ENCODE data around the gene C19orf33. TPM values are rescaled to one million over a fixed set of nuclear protein-coding genes. Genes with fewer than 3 reads are reported as not detected.

The C19orf33 gene
- total and polyA plus RNA-seq, 9 of the 15 experiments (the other 6 are each of a cell fraction or from before 2014, with no cell fraction given), result 3.2 TPM; not detected in 8

DNA sequence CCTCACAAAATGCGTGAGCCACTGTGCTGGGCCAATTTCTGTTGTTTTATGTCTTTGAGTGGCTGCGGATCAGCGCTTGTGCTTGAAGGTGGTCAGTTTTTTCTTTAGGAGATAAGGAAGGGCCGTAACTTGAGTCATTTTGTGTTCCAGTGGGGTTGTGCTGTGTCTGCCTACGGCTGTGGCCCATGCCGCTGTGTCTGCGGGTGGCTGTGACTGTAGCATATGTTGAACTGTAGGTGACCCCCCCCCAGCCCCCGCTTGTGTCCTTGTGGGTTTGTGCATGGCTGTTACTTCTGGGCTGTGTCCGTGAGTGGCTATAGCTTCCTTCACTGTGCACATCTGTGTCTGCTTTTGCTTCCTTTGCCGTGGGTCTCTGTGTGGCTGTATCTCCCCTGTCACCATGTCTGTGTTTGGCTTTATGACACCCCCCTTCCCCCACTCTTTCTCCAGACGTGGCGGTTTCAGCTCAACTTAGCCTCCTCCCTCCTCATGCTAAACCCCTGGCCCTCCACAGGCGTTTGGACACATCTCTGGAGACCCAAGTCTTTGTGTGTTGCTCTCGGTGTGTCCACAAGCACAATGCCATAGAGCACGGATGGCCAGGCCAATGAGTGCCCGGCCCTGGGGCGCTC, 48.6 kb upstream of the C19orf33 start (continued):
- TF ChIP-seq, protein P1, sequence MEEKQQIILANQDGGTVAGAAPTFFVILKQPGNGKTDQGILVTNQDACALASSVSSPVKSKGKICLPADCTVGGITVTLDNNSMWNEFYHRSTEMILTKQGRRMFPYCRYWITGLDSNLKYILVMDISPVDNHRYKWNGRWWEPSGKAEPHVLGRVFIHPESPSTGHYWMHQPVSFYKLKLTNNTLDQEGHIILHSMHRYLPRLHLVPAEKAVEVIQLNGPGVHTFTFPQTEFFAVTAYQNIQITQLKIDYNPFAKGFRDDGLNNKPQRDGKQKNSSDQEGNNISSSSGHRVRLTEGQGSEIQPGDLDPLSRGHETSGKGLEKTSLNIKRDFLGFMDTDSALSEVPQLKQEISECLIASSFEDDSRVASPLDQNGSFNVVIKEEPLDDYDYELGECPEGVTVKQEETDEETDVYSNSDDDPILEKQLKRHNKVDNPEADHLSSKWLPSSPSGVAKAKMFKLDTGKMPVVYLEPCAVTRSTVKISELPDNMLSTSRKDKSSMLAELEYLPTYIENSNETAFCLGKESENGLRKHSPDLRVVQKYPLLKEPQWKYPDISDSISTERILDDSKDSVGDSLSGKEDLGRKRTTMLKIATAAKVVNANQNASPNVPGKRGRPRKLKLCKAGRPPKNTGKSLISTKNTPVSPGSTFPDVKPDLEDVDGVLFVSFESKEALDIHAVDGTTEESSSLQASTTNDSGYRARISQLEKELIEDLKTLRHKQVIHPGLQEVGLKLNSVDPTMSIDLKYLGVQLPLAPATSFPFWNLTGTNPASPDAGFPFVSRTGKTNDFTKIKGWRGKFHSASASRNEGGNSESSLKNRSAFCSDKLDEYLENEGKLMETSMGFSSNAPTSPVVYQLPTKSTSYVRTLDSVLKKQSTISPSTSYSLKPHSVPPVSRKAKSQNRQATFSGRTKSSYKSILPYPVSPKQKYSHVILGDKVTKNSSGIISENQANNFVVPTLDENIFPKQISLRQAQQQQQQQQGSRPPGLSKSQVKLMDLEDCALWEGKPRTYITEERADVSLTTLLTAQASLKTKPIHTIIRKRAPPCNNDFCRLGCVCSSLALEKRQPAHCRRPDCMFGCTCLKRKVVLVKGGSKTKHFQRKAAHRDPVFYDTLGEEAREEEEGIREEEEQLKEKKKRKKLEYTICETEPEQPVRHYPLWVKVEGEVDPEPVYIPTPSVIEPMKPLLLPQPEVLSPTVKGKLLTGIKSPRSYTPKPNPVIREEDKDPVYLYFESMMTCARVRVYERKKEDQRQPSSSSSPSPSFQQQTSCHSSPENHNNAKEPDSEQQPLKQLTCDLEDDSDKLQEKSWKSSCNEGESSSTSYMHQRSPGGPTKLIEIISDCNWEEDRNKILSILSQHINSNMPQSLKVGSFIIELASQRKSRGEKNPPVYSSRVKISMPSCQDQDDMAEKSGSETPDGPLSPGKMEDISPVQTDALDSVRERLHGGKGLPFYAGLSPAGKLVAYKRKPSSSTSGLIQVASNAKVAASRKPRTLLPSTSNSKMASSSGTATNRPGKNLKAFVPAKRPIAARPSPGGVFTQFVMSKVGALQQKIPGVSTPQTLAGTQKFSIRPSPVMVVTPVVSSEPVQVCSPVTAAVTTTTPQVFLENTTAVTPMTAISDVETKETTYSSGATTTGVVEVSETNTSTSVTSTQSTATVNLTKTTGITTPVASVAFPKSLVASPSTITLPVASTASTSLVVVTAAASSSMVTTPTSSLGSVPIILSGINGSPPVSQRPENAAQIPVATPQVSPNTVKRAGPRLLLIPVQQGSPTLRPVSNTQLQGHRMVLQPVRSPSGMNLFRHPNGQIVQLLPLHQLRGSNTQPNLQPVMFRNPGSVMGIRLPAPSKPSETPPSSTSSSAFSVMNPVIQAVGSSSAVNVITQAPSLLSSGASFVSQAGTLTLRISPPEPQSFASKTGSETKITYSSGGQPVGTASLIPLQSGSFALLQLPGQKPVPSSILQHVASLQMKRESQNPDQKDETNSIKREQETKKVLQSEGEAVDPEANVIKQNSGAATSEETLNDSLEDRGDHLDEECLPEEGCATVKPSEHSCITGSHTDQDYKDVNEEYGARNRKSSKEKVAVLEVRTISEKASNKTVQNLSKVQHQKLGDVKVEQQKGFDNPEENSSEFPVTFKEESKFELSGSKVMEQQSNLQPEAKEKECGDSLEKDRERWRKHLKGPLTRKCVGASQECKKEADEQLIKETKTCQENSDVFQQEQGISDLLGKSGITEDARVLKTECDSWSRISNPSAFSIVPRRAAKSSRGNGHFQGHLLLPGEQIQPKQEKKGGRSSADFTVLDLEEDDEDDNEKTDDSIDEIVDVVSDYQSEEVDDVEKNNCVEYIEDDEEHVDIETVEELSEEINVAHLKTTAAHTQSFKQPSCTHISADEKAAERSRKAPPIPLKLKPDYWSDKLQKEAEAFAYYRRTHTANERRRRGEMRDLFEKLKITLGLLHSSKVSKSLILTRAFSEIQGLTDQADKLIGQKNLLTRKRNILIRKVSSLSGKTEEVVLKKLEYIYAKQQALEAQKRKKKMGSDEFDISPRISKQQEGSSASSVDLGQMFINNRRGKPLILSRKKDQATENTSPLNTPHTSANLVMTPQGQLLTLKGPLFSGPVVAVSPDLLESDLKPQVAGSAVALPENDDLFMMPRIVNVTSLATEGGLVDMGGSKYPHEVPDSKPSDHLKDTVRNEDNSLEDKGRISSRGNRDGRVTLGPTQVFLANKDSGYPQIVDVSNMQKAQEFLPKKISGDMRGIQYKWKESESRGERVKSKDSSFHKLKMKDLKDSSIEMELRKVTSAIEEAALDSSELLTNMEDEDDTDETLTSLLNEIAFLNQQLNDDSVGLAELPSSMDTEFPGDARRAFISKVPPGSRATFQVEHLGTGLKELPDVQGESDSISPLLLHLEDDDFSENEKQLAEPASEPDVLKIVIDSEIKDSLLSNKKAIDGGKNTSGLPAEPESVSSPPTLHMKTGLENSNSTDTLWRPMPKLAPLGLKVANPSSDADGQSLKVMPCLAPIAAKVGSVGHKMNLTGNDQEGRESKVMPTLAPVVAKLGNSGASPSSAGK (IDR thresholded peaks at IDR 0.05), result peak; percentile 59
- TF ChIP-seq CREB1 (IDR thresholded peaks at IDR 0.05) (0 out of 2 replicates have a peak, but pooled peaks have one; percentile 14), CREB1 (CRISPR knock-in tag; IDR thresholded peaks at IDR 0.05) (no peak), SLC30A9 (CRISPR knock-in tag; IDR thresholded peaks at IDR 0.05) (no peak), NR4A1 (CRISPR knock-in tag; IDR thresholded peaks at IDR 0.05) (no peak), NR4A1 (tag; IDR thresholded peaks at IDR 0.05) (0 out of 2 replicates have a peak, but pooled peaks have one; percentile 46), SP1 (CRISPR knock-in tag; IDR thresholded peaks at IDR 0.05) (peak; percentile 36; the same call in 1 of the 2 replicates), RNF2 (IDR thresholded peaks at IDR 0.05) (0 out of 2 replicates have a peak, but pooled peaks have one; percentile 50), SMAD4 (CRISPR knock-in tag; conservative IDR thresholded peaks at IDR 0.05) (0 out of 2 replicates have a peak, but pooled peaks have one; percentile 30), ATF1 (CRISPR knock-in tag; IDR thresholded peaks at IDR 0.05) (no peak), ATF1 (tag; IDR thresholded peaks at IDR 0.05) (peak; percentile 35; the same call in 1 of the 2 replicates), POLR2AphosphoS2 (IDR thresholded peaks at IDR 0.05; ENCODE audit: low read length) (no peak), TCF3 (CRISPR knock-in tag; IDR thresholded peaks at IDR 0.05) (peak; percentile 22; the same call in 1 of the 2 replicates)
- TF ChIP-seq, protein P2, sequence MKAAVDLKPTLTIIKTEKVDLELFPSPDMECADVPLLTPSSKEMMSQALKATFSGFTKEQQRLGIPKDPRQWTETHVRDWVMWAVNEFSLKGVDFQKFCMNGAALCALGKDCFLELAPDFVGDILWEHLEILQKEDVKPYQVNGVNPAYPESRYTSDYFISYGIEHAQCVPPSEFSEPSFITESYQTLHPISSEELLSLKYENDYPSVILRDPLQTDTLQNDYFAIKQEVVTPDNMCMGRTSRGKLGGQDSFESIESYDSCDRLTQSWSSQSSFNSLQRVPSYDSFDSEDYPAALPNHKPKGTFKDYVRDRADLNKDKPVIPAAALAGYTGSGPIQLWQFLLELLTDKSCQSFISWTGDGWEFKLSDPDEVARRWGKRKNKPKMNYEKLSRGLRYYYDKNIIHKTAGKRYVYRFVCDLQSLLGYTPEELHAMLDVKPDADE (conservative IDR thresholded peaks at IDR 0.05; ENCODE audit: control insufficient read depth, low read depth, low read length), result peak; percentile 31; the same call in 1 of the 2 replicates
- TF ChIP-seq, protein P3, sequence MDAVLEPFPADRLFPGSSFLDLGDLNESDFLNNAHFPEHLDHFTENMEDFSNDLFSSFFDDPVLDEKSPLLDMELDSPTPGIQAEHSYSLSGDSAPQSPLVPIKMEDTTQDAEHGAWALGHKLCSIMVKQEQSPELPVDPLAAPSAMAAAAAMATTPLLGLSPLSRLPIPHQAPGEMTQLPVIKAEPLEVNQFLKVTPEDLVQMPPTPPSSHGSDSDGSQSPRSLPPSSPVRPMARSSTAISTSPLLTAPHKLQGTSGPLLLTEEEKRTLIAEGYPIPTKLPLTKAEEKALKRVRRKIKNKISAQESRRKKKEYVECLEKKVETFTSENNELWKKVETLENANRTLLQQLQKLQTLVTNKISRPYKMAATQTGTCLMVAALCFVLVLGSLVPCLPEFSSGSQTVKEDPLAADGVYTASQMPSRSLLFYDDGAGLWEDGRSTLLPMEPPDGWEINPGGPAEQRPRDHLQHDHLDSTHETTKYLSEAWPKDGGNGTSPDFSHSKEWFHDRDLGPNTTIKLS (IDR thresholded peaks at IDR 0.05; ENCODE audit: borderline replicate concordance, low read depth), result peak; percentile 47; the same call in 1 of the 2 replicates

All from K562 (cell line).